ENCODE data around the gene STXBP1.

- no peak for TF ChIP-seq POLR2A (IDR thresholded peaks at IDR 0.05; ENCODE audit: borderline replicate concordance, extremely low read depth, insufficient read depth, insufficient read length)
- TF ChIP-seq CTCF (IDR thresholded peaks at IDR 0.05 in 2 of 3, conservative IDR thresholded peaks at IDR 0.05 in 1 of 3; ENCODE audit: borderline replicate concordance in 1 of 3, insufficient read depth in 1 of 3, low read depth in 2 of 3, low read length in 2 of 3): no peak
These were observed 110.1 kb downstream of the STXBP1 start for GRCh38 chr9:127722055-127722745.
